GM11168 (cell line): ENCODE results near the gene FHIT.

Experiments
- in situ Hi-C: fragments of 300-500 bp; cut with MboI; formaldehyde crosslinking; loops from one replicate; pipeline ENCODE4 v1.12.0; 2022; ENCODE audit warnings: low sequenced_read_pairs; ENCODE audit not compliant: unreplicated experiment

The FHIT gene

GRCh38 chr3:61251174-61251972 lies at the start of gene FHIT:
FHIT (minus strand) TSS chr3:61251452.
- in situ Hi-C loops = loop anchor here (10.0 kb wide), 1 partner anchor 103 kb away; no protein-coding TSS in a partner anchor

GRCh38 chr3:61300786-61301185 lies 49.5 kb upstream of the FHIT start:
- in situ Hi-C loops = no loop called here

GRCh38 chr3:61300006-61300380 lies 48.7 kb upstream of the FHIT start:
- in situ Hi-C loops = no loop called here

GRCh38 chr3:61299343-61300005 lies 48.2 kb upstream of the FHIT start:
- in situ Hi-C loops = no loop called here

- in situ Hi-C loops = no loop called here
Measured at GRCh38 chr3:61297821-61298220, 46.6 kb upstream of the FHIT start.

- in situ Hi-C loops = no loop called here
Measured at GRCh38 chr3:61288446-61288845, 37.2 kb upstream of the FHIT start.

GRCh38 chr3:61283876-61284275 lies 32.6 kb upstream of the FHIT start:
- in situ Hi-C loops = no loop called here

GRCh38 chr3:61278713-61279112 lies 27.5 kb upstream of the FHIT start:
- in situ Hi-C loops = no loop called here

GRCh38 chr3:61277411-61277810 lies 26.2 kb upstream of the FHIT start:
- in situ Hi-C loops = no loop called here

GRCh38 chr3:61269435-61269834 lies 18.2 kb upstream of the FHIT start:
- in situ Hi-C loops = no loop called here

GRCh38 chr3:61268644-61269043 lies 17.4 kb upstream of the FHIT start:
- in situ Hi-C loops = no loop called here

GRCh38 chr3:61264281-61264680 lies 13.0 kb upstream of the FHIT start:
- in situ Hi-C loops = no loop called here

GRCh38 chr3:61257148-61257547 lies 5.9 kb upstream of the FHIT start:
- in situ Hi-C loops = loop anchor here (10.0 kb wide), 1 partner anchor 98 kb away; no protein-coding TSS in a partner anchor

GRCh38 chr3:61253756-61254155 lies 2.5 kb upstream of the FHIT start:
- in situ Hi-C loops = loop anchor here (10.0 kb wide), 1 partner anchor 101 kb away; no protein-coding TSS in a partner anchor

GRCh38 chr3:61252836-61253235 lies 1.6 kb upstream of the FHIT start:
- in situ Hi-C loops = loop anchor here (10.0 kb wide), 1 partner anchor 102 kb away; no protein-coding TSS in a partner anchor

GRCh38 chr3:61250784-61251173 lies 473 bp downstream of the FHIT start:
- in situ Hi-C loops = loop anchor here (10.0 kb wide), 1 partner anchor 104 kb away; no protein-coding TSS in a partner anchor

- in situ Hi-C loops = no loop called here
Measured at GRCh38 chr3:61248496-61248895, 2.8 kb downstream of the FHIT start.

- in situ Hi-C loops = no loop called here
Measured at GRCh38 chr3:61247191-61247590, 4.1 kb downstream of the FHIT start.

- in situ Hi-C loops = no loop called here
Measured at GRCh38 chr3:61239871-61240270, 11.4 kb downstream of the FHIT start.

GRCh38 chr3:61237858-61238257 lies 13.4 kb downstream of the FHIT start:
- in situ Hi-C loops = no loop called here

GRCh38 chr3:61236556-61236955 lies 14.7 kb downstream of the FHIT start:
- in situ Hi-C loops = no loop called here
